Parathyroid adenoma (tissue), 2 donors: Measurements from ENCODE around the gene ASIP.
"Not testable (repeated sequence)": the region's sequence is repeated elsewhere in the genome, so short reads cannot be mapped to it uniquely, and the experiment has no call there.

ENCODE experiments used
- H2AFZ ChIP-seq: fragments of 300-600 bp; sonication (generic); one replicate; pipeline ENCODE4 v1.7.0; 2017; ENCODE audit warnings: antibody characterized with exemption, mild to moderate bottlenecking
- H3K27ac ChIP-seq: fragments of 300-600 bp; sonication (generic); one replicate; pipeline ENCODE4 v1.7.0; 2017
- H3K27me3 ChIP-seq: fragments of 300-600 bp; sonication (generic); one replicate; pipeline ENCODE4 v1.7.0; 2017; ENCODE audit warnings: low read length; ENCODE audit not compliant: control insufficient read depth, insufficient read depth
- H3K36me3 ChIP-seq: fragments of 300-600 bp; sonication (generic); one replicate; pipeline ENCODE4 v1.7.0; 2017; ENCODE audit warnings: low read length; ENCODE audit not compliant: control insufficient read depth, insufficient read depth
- H3K4me1 ChIP-seq: fragments of 300-600 bp; sonication (generic); one replicate; pipeline ENCODE4 v1.7.0; 2017; ENCODE audit warnings: control low read depth
- H3K4me2 ChIP-seq: fragments of 300-600 bp; sonication (generic); one replicate; pipeline ENCODE4 v1.7.0; 2017; ENCODE audit warnings: low read length
- H3K4me3 ChIP-seq: fragments of 300-600 bp; sonication (generic); one replicate; pipeline ENCODE4 v1.7.0; 2017; ENCODE audit warnings: low read depth, low read length
- H3K79me2 ChIP-seq: fragments of 300-600 bp; sonication (generic); one replicate; pipeline ENCODE4 v1.7.0; 2017; ENCODE audit warnings: control low read depth
- H3K9ac ChIP-seq: fragments of 300-600 bp; sonication (generic); one replicate; pipeline ENCODE4 v1.7.0; 2017; ENCODE audit warnings: mild to moderate bottlenecking
- H3K9me3 ChIP-seq: fragments of 300-600 bp; sonication (generic); one replicate; pipeline ENCODE4 v1.7.0; 2017; ENCODE audit warnings: low read length; ENCODE audit not compliant: control insufficient read depth
- CTCF ChIP-seq: fragments of 300-600 bp; sonication (generic); IDR thresholded peaks from one replicate; pipeline ENCODE4 v1.7.0; 2017; ENCODE audit warnings: antibody characterized with exemption, mild to moderate bottlenecking
- donor health status: primary hyperparathyroidism.

The ASIP gene

GRCh38 chr20:34240693-34241615, at the start of gene ASIP:
Gene ASIP, plus strand, starts transcription at chr20:34241423. Its CDS starts 18,952 bp downstream, at chr20:34260375.
- Histone ChIP-seq H3K9ac (no peak within 1 kb of the TSS), H3K27me3 (no peaks in the 10 kb centered on the region), H3K9me3 (no peaks in the 10 kb centered on the region), H3K36me3 (no peaks in the 10 kb centered on the region), H3K27ac (no peak within 1 kb of the TSS), H3K4me1 (no peaks in the 10 kb centered on the region), H2AFZ (no peak within 1 kb of the TSS), H3K4me3 (no peak within 1 kb of the TSS), H3K4me2 (no peak within 1 kb of the TSS), H3K79me2 (no peaks in the 10 kb centered on the region)
- TF ChIP-seq CTCF, result no peak

DNA sequence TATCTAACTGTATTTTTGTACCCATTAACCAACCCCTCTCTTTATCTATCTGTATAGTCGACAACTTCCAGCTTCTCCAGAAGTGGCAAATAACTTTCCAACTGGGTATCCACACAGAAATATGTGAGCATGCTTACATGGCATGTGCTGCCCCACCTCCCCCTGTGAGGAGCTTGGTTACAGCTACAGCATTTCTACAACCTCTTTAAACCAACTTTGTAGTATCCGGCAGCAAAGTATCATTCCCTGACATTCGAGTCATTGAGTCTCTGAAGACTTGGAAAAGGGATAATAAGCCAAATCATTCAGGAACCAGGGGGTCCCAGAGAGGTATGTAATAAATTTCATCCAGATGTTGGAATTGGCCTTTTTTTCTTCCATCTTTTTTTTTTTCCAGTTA, 48.2 kb upstream of the ASIP start:
- no peaks in the 10 kb centered on the region for H3K36me3 ChIP-seq
- no peaks in the 10 kb centered on the region for H3K79me2 ChIP-seq
- H3K9me3 ChIP-seq, result no peaks in the 10 kb centered on the region
- no peaks in the 10 kb centered on the region for H3K4me1 ChIP-seq
- H3K27ac ChIP-seq, result no peak overlapping the region
- no peaks in the 10 kb centered on the region for H3K27me3 ChIP-seq
- no peak overlapping the region for H3K4me3 ChIP-seq
- H2AFZ ChIP-seq, result no peak overlapping the region
- no peak for TF ChIP-seq CTCF
- H3K4me2 ChIP-seq, result no peak overlapping the region
- H3K9ac ChIP-seq, result no peak overlapping the region

DNA sequence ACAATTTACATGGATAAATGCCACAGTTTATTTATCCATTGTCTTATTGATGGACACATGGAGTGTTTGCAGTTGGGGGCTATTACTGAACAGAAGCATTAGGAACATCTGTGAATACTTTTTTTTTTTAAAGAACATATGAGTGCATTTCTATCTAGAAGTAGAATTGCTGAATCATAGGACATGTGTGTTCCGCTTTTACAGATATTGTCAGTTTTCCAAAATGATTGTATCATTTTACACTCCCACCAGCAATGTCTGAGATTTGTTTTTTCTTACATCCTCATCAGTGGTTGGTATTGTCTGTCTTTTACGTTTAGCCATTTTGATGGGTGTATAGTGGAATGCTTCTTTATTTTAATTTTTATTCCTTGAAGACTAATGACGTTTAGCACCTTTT, 42.0 kb upstream of the ASIP start:
- H3K4me3 ChIP-seq, result no peak overlapping the region
- no peak overlapping the region for H3K27ac ChIP-seq
- no peak overlapping the region for H3K9ac ChIP-seq
- no peaks in the 10 kb centered on the region for H3K79me2 ChIP-seq
- H3K4me2 ChIP-seq, result no peak overlapping the region
- no peaks in the 10 kb centered on the region for H3K36me3 ChIP-seq
- no peaks in the 10 kb centered on the region for H3K9me3 ChIP-seq
- no peaks in the 10 kb centered on the region for H3K4me1 ChIP-seq
- no peaks in the 10 kb centered on the region for H3K27me3 ChIP-seq
- no peak overlapping the region for H2AFZ ChIP-seq
- no peak for TF ChIP-seq CTCF

DNA sequence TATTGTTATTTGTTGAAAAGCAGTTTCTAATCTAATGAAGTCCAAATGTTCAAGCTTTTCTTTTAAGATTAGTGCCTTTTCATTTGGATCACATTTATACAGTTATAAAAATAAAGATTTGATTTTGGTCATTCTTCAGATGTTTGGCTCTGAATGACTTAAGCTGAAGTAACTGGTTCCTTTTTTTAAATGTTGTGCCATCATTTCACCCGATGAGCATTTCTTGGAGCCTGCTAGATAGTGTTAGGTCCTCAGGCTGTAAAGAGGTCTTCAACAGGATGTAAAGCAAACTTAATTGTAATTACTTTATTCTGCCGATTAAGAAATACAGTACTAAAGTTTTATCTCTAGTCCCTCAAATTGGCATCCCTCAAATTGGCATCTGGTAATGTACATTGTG, 41.2 kb upstream of the ASIP start:
- Histone ChIP-seq H3K27me3 (no peaks in the 10 kb centered on the region), H3K27ac (no peak overlapping the region), H3K9ac (no peak overlapping the region), H3K4me1 (no peaks in the 10 kb centered on the region), H3K4me2 (no peak overlapping the region), H3K9me3 (no peaks in the 10 kb centered on the region), H3K36me3 (no peaks in the 10 kb centered on the region), H2AFZ (no peak overlapping the region), H3K79me2 (no peaks in the 10 kb centered on the region), H3K4me3 (no peak overlapping the region)
- no peak for TF ChIP-seq CTCF

GRCh38 chr20:34201531-34201930, 39.7 kb upstream of the ASIP start:
- H3K4me2 ChIP-seq, result no peak overlapping the region
- H3K27ac ChIP-seq, result no peak overlapping the region
- H3K4me3 ChIP-seq, result no peak overlapping the region
- H3K4me1 ChIP-seq, result no peaks in the 10 kb centered on the region
- no peaks in the 10 kb centered on the region for H3K36me3 ChIP-seq
- no peak overlapping the region for H2AFZ ChIP-seq
- H3K9ac ChIP-seq, result no peak overlapping the region
- no peaks in the 10 kb centered on the region for H3K27me3 ChIP-seq
- TF ChIP-seq CTCF, result no peak
- H3K9me3 ChIP-seq, result no peaks in the 10 kb centered on the region
- H3K79me2 ChIP-seq, result no peaks in the 10 kb centered on the region

DNA sequence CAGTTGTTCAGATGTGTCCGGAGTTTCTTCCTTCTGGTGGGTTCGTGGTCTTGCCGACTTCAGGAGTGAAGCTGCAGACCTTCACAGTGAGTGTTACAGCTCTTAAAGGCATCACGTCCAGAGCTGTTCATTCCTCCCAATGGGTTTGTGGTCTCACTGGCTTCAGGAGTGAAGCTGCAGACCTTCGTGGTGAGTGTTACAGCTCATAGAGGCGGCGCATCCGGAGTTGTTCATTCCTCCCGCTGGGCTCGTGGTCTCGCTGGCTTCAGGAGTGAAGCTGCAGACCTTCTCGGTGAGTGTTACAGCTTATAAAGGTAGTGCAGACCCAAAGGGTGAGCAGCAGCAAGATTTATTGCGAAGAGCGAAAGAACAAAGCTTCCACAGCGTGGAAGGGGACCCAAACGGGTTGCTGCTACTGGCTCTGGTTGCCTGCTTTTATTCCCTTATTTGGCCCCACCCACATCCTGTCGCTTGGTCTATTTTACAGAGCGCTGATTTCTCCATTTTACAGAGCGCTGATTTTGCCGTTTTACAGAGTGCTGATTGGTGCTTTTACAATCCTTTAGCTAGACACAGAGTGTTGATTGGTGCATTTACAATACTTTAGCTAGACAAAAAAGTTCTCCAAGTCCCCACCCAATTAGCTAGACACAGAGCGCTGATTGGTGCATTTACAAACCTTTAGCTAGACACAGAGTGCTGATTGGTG, 35.9 kb upstream of the ASIP start:
- not testable (repeated sequence) for H3K79me2 ChIP-seq, H3K9ac ChIP-seq, H3K4me3 ChIP-seq, H3K27me3 ChIP-seq, H3K9me3 ChIP-seq, H3K36me3 ChIP-seq, H3K4me2 ChIP-seq, H3K27ac ChIP-seq, H3K4me1 ChIP-seq, H2AFZ ChIP-seq
